HCT116 (cell line): Measurements from ENCODE around the gene SLC9A7. TPM values are rescaled to one million over a fixed set of nuclear protein-coding genes. Genes with fewer than 3 reads are reported as not detected.

Source experiments
- ATAC-seq: fragments of 200-7000 bp; cut with Tn5 transposase; 2 replicates; pipeline ENCODE4 v1.9.1; 2020; ENCODE audit warnings: mild to moderate bottlenecking, moderate library complexity
- BruUV-seq: library from RNA; stranded (reverse); fragments of 400-500 nt; replicated peaks from 2 replicates; lab custom pipeline; 2021; lab: Mats Ljungman, UMichigan
- CTCF ChIA-PET: fragments of 300-600 bp; sonication (Branson Sonifier 250); formaldehyde crosslinking; loops from one replicate; lab custom pipeline; 2021; ENCODE audit warnings: antibody characterized with exemption; lab: Charles Lee
- POLR2A ChIA-PET: fragments of 300-600, 350-600 bp; sonication (Branson Sonifier 250); formaldehyde crosslinking; loops from one replicate; lab custom pipeline; 2021; ENCODE audit warnings: antibody characterized with exemption; lab: Charles Lee
- RAD21 ChIA-PET, 2 experiments: fragments of 300-600 bp; sonication (Branson Sonifier 250); formaldehyde crosslinking; loops; one replicate each; lab custom pipeline; 2023; ENCODE audit warnings: low total read pairs in 2 of 2; ENCODE audit not compliant: uncharacterized antibody in 2 of 2, unreplicated experiment in 2 of 2, low non-redundant PET in 1 of 2; lab: Charles Lee
- DNase-seq: peaks from one replicate; pipeline ENCODE4 v3.0.0-alpha.2; 2010; ENCODE audit warnings: low read depth, low spot score
- H2AFZ ChIP-seq: fragments of 200-600 bp; shearing (Covaris generic), sonication (generic); 2 replicates; pipeline ENCODE4 v1.6.1; 2017; ENCODE audit warnings: low read depth, mixed run types, mixed read lengths, antibody characterized with exemption, low read length; ENCODE audit not compliant: poor library complexity, severe bottlenecking
- H3K27ac ChIP-seq: 2 replicates; pipeline ENCODE4 v1.5.1; 2012; ENCODE audit warnings: low read depth, low read length
- H3K27me3 ChIP-seq: fragments of 200-600 bp; sonication (generic); 2 replicates; pipeline ENCODE4 v1.6.1; 2016; ENCODE audit warnings: mixed run types, low read length, mixed read lengths; ENCODE audit not compliant: insufficient read depth
- H3K36me3 ChIP-seq, 2 experiments: fragments of 200-500 bp in 1 of 2; fragments of 200-600 bp in 1 of 2; sonication (Bioruptor generic) in 1 of 2; sonication (generic) in 1 of 2; 2 replicates each; pipeline versions ENCODE4 v1.5.1 to v1.6.1; 2014 to 2016; ENCODE audit warnings: low read length in 2 of 2, inconsistent platforms in 1 of 2, mixed read lengths in 1 of 2, mixed run types in 1 of 2; ENCODE audit not compliant: insufficient read depth in 2 of 2, control insufficient read depth in 1 of 2
- H3K4me1 ChIP-seq, 2 experiments: fragments of 200-600 bp in 1 of 2; sonication (generic) in 1 of 2; 2 replicates each; pipeline versions ENCODE4 v1.5.1 to v1.6.1; 2012 to 2017; ENCODE audit warnings: low read length in 2 of 2, inconsistent platforms in 1 of 2, mild to moderate bottlenecking in 1 of 2, mixed read lengths in 1 of 2, mixed run types in 1 of 2, moderate library complexity in 1 of 2; ENCODE audit not compliant: insufficient read depth in 2 of 2, control insufficient read depth in 1 of 2
- H3K4me2 ChIP-seq: fragments of 200-600 bp; sonication (generic); 2 replicates; pipeline ENCODE4 v1.6.1; 2017; ENCODE audit warnings: mixed run types, low read length, mixed read lengths
- H3K4me3 ChIP-seq, 2 experiments: fragments of 200-600 bp in 1 of 2; sonication (generic) in 1 of 2; replicated peaks in 1 of 2; 2 replicates each; pipeline ENCODE4 v1.5.1; 2011 to 2016; ENCODE audit warnings: low read length in 2 of 2, control low read depth in 1 of 2, low read depth in 1 of 2, mild to moderate bottlenecking in 1 of 2, mixed read lengths in 1 of 2, mixed run types in 1 of 2
- H3K79me2 ChIP-seq: fragments of 200-600 bp; sonication (generic); 2 replicates; pipeline ENCODE4 v1.6.1; 2017; ENCODE audit warnings: mild to moderate bottlenecking, mixed run types, low read length, moderate library complexity, mixed read lengths; ENCODE audit not compliant: insufficient read depth
- H3K9ac ChIP-seq: fragments of 200-600 bp; sonication (generic); 2 replicates; pipeline ENCODE4 v1.6.1; 2016; ENCODE audit warnings: low read length, mixed read lengths
- H3K9me2 ChIP-seq: fragments of 200-600 bp; sonication (generic), shearing (Covaris generic); 2 replicates; pipeline ENCODE4 v1.6.1; 2017; ENCODE audit warnings: mixed run types, mild to moderate bottlenecking, moderate library complexity; ENCODE audit not compliant: insufficient read depth
- H3K9me3 ChIP-seq, 2 experiments: fragments of 200-500 bp in 1 of 2; fragments of 200-600 bp in 1 of 2; sonication (Bioruptor generic) in 1 of 2; sonication (generic) in 1 of 2; 2 replicates each; pipeline ENCODE4 v1.6.1; 2014 to 2017; ENCODE audit warnings: low read length in 2 of 2, mixed read lengths in 2 of 2, inconsistent platforms in 1 of 2, low read depth in 1 of 2, mild to moderate bottlenecking in 1 of 2, mixed run types in 1 of 2, moderate library complexity in 1 of 2; ENCODE audit not compliant: control insufficient read depth in 1 of 2, insufficient read depth in 1 of 2
- H4K20me1 ChIP-seq: fragments of 200-600 bp; sonication (generic), shearing (Covaris generic); 2 replicates; pipeline ENCODE4 v1.6.1; 2017; ENCODE audit warnings: mixed run types, mild to moderate bottlenecking, moderate library complexity; ENCODE audit not compliant: insufficient read depth
- JUND ChIP-seq: IDR thresholded peaks from 2 replicates; pipeline ENCODE4 v1.6.1; 2012
- RAD21 ChIP-seq: IDR thresholded peaks from 2 replicates; pipeline ENCODE4 v1.6.1; 2012; ENCODE audit warnings: low read depth, mild to moderate bottlenecking
- TCF7L2 ChIP-seq: IDR thresholded peaks from 2 replicates; pipeline ENCODE4 v1.7.0; 2011; ENCODE audit warnings: borderline replicate concordance, inconsistent platforms; ENCODE audit not compliant: insufficient read depth, insufficient read length; ENCODE audit errors: extremely low read depth
- YY1 ChIP-seq: IDR thresholded peaks from 2 replicates; pipeline ENCODE4 v1.6.1; 2011; ENCODE audit warnings: low read length, low read depth, moderate library complexity, mild to moderate bottlenecking; ENCODE audit not compliant: insufficient replicate concordance; ENCODE audit errors: extremely low read depth
- ZFX ChIP-seq: fragments of 450-650 bp; IDR thresholded peaks from 2 replicates; pipeline ENCODE4 v1.6.1; 2017
- ZNF274 ChIP-seq: fragments of 200-500 bp; sonication (Bioruptor generic); IDR thresholded peaks from 2 replicates; pipeline ENCODE4 v1.6.1; 2014; ENCODE audit warnings: mild to moderate bottlenecking, low read depth, low read length, inconsistent platforms
- intact Hi-C: fragments of 100-400 bp; cut with micrococcal nuclease; formaldehyde crosslinking; loops from 2 replicates; pipeline ENCODE4 v1.10.0; 2022
- total RNA-seq: library from RNA; stranded (reverse); gene quantifications from one replicate; pipeline ENCODE4 v1.2.1, GENCODE V29; 2021; ENCODE audit not compliant: unreplicated experiment
- TF ChIP-seq, protein P1 (sequence below): IDR thresholded peaks from 2 replicates; pipeline ENCODE4 v1.6.1; 2012; ENCODE audit warnings: low read depth
- TF ChIP-seq, protein P2 (sequence below), 3 experiments: fragments of 200-600 bp in 1 of 3; sonication (generic) in 1 of 3; IDR thresholded peaks in 2 of 3; conservative IDR thresholded peaks in 1 of 3; 2 replicates each; pipeline ENCODE4 v1.5.1; 2012 to 2017; ENCODE audit warnings: low read depth in 2 of 3, low read length in 2 of 3, antibody characterized with exemption in 1 of 3, borderline replicate concordance in 1 of 3, control low read depth in 1 of 3, mild to moderate bottlenecking in 1 of 3, mixed read lengths in 1 of 3, mixed run types in 1 of 3, moderate library complexity in 1 of 3; ENCODE audit not compliant: insufficient read depth in 1 of 3

The SLC9A7 gene
- total RNA-seq, 1 experiment from 2014 or later = 18.6 TPM

DNA sequence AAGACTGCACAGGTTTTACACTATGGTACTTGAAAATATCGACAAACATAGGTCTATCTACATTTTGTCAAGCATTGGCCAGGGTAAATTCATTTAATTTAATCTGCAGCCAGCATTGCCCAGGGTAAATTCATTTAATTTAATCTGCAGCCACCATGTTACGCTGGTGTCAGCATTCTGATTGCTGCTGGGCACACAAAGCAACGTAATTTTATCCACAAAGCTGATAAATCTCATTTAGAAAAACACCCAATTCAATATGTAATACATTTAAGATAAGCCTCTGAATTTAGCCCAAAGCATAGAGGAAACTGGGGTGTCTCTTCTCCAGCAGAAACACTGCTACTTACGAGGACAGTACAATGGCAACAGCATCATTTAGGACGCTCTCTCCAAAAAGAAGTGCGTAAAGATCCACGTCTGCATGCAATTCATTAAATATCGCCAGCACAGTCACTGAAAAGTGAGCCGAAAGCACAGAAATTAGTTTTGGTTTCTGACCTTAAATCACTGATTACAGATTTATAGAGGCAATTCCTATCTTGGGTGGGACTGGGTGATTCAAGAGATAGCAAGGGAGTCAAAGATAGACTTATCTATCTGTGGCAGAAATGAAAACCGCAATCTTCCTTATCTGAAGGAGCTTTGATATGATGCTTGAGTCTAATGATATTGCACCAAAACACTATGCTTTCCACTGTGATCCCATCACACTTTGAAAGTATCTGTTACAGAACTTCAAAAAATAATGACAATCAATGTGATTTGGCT, 96.5 kb downstream of the SLC9A7 start (continued):
- TF ChIP-seq, protein P1, sequence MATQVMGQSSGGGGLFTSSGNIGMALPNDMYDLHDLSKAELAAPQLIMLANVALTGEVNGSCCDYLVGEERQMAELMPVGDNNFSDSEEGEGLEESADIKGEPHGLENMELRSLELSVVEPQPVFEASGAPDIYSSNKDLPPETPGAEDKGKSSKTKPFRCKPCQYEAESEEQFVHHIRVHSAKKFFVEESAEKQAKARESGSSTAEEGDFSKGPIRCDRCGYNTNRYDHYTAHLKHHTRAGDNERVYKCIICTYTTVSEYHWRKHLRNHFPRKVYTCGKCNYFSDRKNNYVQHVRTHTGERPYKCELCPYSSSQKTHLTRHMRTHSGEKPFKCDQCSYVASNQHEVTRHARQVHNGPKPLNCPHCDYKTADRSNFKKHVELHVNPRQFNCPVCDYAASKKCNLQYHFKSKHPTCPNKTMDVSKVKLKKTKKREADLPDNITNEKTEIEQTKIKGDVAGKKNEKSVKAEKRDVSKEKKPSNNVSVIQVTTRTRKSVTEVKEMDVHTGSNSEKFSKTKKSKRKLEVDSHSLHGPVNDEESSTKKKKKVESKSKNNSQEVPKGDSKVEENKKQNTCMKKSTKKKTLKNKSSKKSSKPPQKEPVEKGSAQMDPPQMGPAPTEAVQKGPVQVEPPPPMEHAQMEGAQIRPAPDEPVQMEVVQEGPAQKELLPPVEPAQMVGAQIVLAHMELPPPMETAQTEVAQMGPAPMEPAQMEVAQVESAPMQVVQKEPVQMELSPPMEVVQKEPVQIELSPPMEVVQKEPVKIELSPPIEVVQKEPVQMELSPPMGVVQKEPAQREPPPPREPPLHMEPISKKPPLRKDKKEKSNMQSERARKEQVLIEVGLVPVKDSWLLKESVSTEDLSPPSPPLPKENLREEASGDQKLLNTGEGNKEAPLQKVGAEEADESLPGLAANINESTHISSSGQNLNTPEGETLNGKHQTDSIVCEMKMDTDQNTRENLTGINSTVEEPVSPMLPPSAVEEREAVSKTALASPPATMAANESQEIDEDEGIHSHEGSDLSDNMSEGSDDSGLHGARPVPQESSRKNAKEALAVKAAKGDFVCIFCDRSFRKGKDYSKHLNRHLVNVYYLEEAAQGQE = no peak
- TF ChIP-seq YY1 = no peak
- TF ChIP-seq ZNF274 = no peak
- TF ChIP-seq JUND = no peak
- no peak for TF ChIP-seq TCF7L2

DNA sequence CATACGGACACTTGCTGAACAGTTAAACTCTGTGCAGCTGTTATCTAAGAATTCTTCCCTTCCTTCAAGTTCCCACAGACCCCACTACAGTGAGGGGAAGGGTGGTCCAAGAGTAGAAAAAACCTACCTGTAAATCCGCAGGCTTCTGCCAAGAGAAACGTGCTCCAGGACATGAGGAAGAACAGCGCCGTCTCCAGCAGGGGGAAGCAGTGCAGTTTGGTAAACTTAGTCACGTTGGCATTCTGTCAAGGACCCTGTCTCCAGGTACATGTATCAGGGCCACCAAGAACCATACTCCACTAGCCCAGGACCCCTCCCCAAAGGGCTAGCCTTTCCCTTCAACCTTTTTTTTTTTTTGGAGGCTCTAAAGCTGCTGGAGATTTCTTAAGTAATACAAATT, 105.4 kb downstream of the SLC9A7 start:
- Histone ChIP-seq H4K20me1 (no peaks in the 10 kb centered on the region), H3K9me2 (no peaks in the 10 kb centered on the region), H3K79me2 (no peaks in the 10 kb centered on the region), H3K4me3 (no peak overlapping the region), H3K9me3 (no peaks in the 10 kb centered on the region), H3K9ac (no peak overlapping the region), H3K4me1 (peaks cover 0 to 14% of the 10 kb centered on the region in 2 experiments; a peak in 3 of 4 replicates), H3K36me3 (no peaks in the 10 kb centered on the region), H3K27me3 (no peaks in the 10 kb centered on the region), H3K4me2 (0 out of 2 replicates have a peak overlapping the region, but pooled peaks have one; percentile 28), H3K27ac (no peak overlapping the region), H2AFZ (no peak overlapping the region)
- BruUV-seq = no TSS peak
- CTCF ChIA-PET = interaction anchor here (0.6 to 1.9 kb wide), 5 partner anchors 38 to 440 kb away, joined by 3 to 8 read pairs (median 3); no protein-coding TSS in a partner anchor
- ATAC-seq (peak; percentile 73), DNase-seq (no peak)
- RAD21 ChIA-PET = no interaction called here
- POLR2A ChIA-PET = no interaction called here
- intact Hi-C loops = loop anchor here (5.0 kb wide), 1 partner anchor 144 kb away; no protein-coding TSS in a partner anchor
- TF ChIP-seq ZNF274 (no peak), RAD21 (peak; percentile 62; the same call in 1 of the 2 replicates), ZFX (no peak)
- TF ChIP-seq, protein P2, sequence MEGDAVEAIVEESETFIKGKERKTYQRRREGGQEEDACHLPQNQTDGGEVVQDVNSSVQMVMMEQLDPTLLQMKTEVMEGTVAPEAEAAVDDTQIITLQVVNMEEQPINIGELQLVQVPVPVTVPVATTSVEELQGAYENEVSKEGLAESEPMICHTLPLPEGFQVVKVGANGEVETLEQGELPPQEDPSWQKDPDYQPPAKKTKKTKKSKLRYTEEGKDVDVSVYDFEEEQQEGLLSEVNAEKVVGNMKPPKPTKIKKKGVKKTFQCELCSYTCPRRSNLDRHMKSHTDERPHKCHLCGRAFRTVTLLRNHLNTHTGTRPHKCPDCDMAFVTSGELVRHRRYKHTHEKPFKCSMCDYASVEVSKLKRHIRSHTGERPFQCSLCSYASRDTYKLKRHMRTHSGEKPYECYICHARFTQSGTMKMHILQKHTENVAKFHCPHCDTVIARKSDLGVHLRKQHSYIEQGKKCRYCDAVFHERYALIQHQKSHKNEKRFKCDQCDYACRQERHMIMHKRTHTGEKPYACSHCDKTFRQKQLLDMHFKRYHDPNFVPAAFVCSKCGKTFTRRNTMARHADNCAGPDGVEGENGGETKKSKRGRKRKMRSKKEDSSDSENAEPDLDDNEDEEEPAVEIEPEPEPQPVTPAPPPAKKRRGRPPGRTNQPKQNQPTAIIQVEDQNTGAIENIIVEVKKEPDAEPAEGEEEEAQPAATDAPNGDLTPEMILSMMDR (IDR thresholded peaks at IDR 0.05 in 2 of 3, conservative IDR thresholded peaks at IDR 0.05 in 1 of 3; ENCODE audit: borderline replicate concordance in 1 of 3, insufficient read depth in 1 of 3, low read depth in 2 of 3, low read length in 2 of 3) = peak; percentile 34 to 50 (median 39); a peak in 5 of 6 replicates
- TF ChIP-seq, all 23 proteins: peak for 2
